ENCODE data around the gene MAZ. TPM values are rescaled to one million over a fixed set of nuclear protein-coding genes. Genes with fewer than 3 reads are reported as not detected.

MAZ gene
- total and polyA plus RNA-seq, 4 donors: 16.0 to 272 (median 45.1) TPM

DNA sequence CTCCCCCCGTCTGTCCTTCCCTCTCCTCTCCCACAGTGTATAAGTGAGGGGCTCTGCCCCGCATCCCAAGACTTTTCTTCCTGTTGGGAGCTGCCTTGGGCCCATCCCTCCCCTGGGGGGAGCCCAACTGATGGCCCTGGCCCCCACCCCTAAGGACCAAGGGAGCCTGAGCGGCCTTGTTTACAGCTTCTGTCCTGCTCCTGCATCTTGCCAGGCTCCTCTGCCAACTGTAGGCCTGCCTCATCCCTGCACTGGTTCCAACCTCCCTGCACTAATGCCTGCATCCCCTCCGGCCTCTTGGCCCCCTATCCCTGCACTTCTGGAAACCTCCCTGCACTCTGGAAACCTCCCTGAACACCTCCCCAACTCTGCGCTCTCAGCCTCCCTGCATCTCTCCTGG, 8.3 kb downstream of the MAZ start:
- H3K36me3 ChIP-seq (ENCODE audit: control insufficient read depth in 4 of 4, insufficient read depth in 3 of 4, low read depth in 1 of 4, low read length in 3 of 4): peaks cover 0 to 9% (median under 1%) of the 10 kb centered on the region in 4 donors
- 86% methylated on average over 5 of the region's 5 CpGs for WGBS
- H3K9ac ChIP-seq (ENCODE audit: low read depth in 1 of 2, low read length in 2 of 2): no peak overlapping the region
- no peak overlapping the region for H3K4me3 ChIP-seq (ENCODE audit: low read depth in 1 of 3, low read length in 3 of 3)
- no peak for DNase-seq (ENCODE audit: low spot score)
- H3K9me3 ChIP-seq (ENCODE audit: control insufficient read depth in 4 of 4, low read length in 3 of 4): no peaks in the 10 kb centered on the region
- no peaks in the 10 kb centered on the region for H3K27me3 ChIP-seq (ENCODE audit: control insufficient read depth in 4 of 4, insufficient read depth in 4 of 4, low read length in 3 of 4)
- H3K27ac ChIP-seq (ENCODE audit: low read depth in 1 of 2, low read length in 2 of 2): no peak overlapping the region
- H3K4me1 ChIP-seq (ENCODE audit: control insufficient read depth in 4 of 4, insufficient read depth in 4 of 4, low read length in 3 of 4): peaks cover 15 to 51% (median 34%) of the 10 kb centered on the region in 4 donors
- TF ChIP-seq EGR1 (IDR thresholded peaks at IDR 0.05; ENCODE audit: low read depth in 2 of 2): no peak
- TF ChIP-seq NR2F2 (IDR thresholded peaks at IDR 0.05): no peak
- TF ChIP-seq GABPA (IDR thresholded peaks at IDR 0.05 in 1 of 2, conservative IDR thresholded peaks at IDR 0.05 in 1 of 2): no peak
- TF ChIP-seq FOXA1 (IDR thresholded peaks at IDR 0.05): no peak
- TF ChIP-seq REST (IDR thresholded peaks at IDR 0.05): no peak
- no peak for TF ChIP-seq RAD21 (IDR thresholded peaks at IDR 0.05)
- TF ChIP-seq TAF1 (conservative IDR thresholded peaks at IDR 0.05): no peak
- TF ChIP-seq SP1 (IDR thresholded peaks at IDR 0.05): no peak
- no peak for TF ChIP-seq JUND (IDR thresholded peaks at IDR 0.05)
- no peak for TF ChIP-seq YY1 (IDR thresholded peaks at IDR 0.05)
- TF ChIP-seq HNF4A (conservative IDR thresholded peaks at IDR 0.05): no peak

- Histone ChIP-seq H3K27ac (ENCODE audit: low read depth in 1 of 2, low read length in 2 of 2) (peak overlapping the region; percentile 6 to 84), H3K4me3 (ENCODE audit: low read depth in 1 of 3, low read length in 3 of 3) (peak overlapping the region in 2 of 3 donors; percentile 15 to 33), H3K36me3 (ENCODE audit: control insufficient read depth in 4 of 4, insufficient read depth in 3 of 4, low read depth in 1 of 4, low read length in 3 of 4) (peaks cover 0 to 9% (median 0%) of the 10 kb centered on the region in 4 donors)
Measured at GRCh38 chr16:29815032-29815721, 8.8 kb downstream of the MAZ start.

More at GRCh38 chr16:29815032-29815721, 8.8 kb downstream of the MAZ start:
- Histone ChIP-seq H3K9ac (ENCODE audit: low read depth in 1 of 2, low read length in 2 of 2) (no peak overlapping the region), H3K4me1 (ENCODE audit: control insufficient read depth in 4 of 4, insufficient read depth in 4 of 4, low read length in 3 of 4) (peaks cover 17 to 54% (median 39%) of the 10 kb centered on the region in 4 donors), H3K27me3 (ENCODE audit: control insufficient read depth in 4 of 4, insufficient read depth in 4 of 4, low read length in 3 of 4) (no peaks in the 10 kb centered on the region), H3K9me3 (ENCODE audit: control insufficient read depth in 4 of 4, low read length in 3 of 4) (no peaks in the 10 kb centered on the region)
- WGBS: 14% methylated on average over 39 of the region's 39 CpGs
- no peak for TF ChIP-seq TAF1 (conservative IDR thresholded peaks at IDR 0.05)
- TF ChIP-seq, protein P1, sequence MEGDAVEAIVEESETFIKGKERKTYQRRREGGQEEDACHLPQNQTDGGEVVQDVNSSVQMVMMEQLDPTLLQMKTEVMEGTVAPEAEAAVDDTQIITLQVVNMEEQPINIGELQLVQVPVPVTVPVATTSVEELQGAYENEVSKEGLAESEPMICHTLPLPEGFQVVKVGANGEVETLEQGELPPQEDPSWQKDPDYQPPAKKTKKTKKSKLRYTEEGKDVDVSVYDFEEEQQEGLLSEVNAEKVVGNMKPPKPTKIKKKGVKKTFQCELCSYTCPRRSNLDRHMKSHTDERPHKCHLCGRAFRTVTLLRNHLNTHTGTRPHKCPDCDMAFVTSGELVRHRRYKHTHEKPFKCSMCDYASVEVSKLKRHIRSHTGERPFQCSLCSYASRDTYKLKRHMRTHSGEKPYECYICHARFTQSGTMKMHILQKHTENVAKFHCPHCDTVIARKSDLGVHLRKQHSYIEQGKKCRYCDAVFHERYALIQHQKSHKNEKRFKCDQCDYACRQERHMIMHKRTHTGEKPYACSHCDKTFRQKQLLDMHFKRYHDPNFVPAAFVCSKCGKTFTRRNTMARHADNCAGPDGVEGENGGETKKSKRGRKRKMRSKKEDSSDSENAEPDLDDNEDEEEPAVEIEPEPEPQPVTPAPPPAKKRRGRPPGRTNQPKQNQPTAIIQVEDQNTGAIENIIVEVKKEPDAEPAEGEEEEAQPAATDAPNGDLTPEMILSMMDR (IDR thresholded peaks at IDR 0.05; ENCODE audit: low read depth, low read length, missing input control): no peak
- TF ChIP-seq FOXA1 (IDR thresholded peaks at IDR 0.05): no peak
- no peak for TF ChIP-seq SP1 (IDR thresholded peaks at IDR 0.05)
- TF ChIP-seq FOXA2 (IDR thresholded peaks at IDR 0.05): no peak
- no peak for TF ChIP-seq RXRA (IDR thresholded peaks at IDR 0.05)
- TF ChIP-seq ATF3 (IDR thresholded peaks at IDR 0.05): no peak
- no peak for TF ChIP-seq RAD21 (IDR thresholded peaks at IDR 0.05)
- no peak for TF ChIP-seq REST (IDR thresholded peaks at IDR 0.05)
- TF ChIP-seq, protein P2, sequence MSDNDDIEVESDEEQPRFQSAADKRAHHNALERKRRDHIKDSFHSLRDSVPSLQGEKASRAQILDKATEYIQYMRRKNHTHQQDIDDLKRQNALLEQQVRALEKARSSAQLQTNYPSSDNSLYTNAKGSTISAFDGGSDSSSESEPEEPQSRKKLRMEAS (IDR thresholded peaks at IDR 0.05): no peak
- no peak for TF ChIP-seq EGR1 (IDR thresholded peaks at IDR 0.05; ENCODE audit: low read depth in 2 of 2)
- TF ChIP-seq, protein P3, sequence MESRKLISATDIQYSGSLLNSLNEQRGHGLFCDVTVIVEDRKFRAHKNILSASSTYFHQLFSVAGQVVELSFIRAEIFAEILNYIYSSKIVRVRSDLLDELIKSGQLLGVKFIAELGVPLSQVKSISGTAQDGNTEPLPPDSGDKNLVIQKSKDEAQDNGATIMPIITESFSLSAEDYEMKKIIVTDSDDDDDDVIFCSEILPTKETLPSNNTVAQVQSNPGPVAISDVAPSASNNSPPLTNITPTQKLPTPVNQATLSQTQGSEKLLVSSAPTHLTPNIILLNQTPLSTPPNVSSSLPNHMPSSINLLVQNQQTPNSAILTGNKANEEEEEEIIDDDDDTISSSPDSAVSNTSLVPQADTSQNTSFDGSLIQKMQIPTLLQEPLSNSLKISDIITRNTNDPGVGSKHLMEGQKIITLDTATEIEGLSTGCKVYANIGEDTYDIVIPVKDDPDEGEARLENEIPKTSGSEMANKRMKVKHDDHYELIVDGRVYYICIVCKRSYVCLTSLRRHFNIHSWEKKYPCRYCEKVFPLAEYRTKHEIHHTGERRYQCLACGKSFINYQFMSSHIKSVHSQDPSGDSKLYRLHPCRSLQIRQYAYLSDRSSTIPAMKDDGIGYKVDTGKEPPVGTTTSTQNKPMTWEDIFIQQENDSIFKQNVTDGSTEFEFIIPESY (IDR thresholded peaks at IDR 0.05): no peak
- TF ChIP-seq GABPA (IDR thresholded peaks at IDR 0.05 in 1 of 2, conservative IDR thresholded peaks at IDR 0.05 in 1 of 2): no peak
- TF ChIP-seq HNF4A (conservative IDR thresholded peaks at IDR 0.05): no peak
- no peak for TF ChIP-seq JUND (IDR thresholded peaks at IDR 0.05)
- no peak for TF ChIP-seq NR2F2 (IDR thresholded peaks at IDR 0.05)
- no peak for TF ChIP-seq YY1 (IDR thresholded peaks at IDR 0.05)
- DNase-seq (ENCODE audit: low spot score): no peak
